ENCODE data around the gene DRC3.

GRCh38 chr17:18033442-18034099 lies 60.9 kb downstream of the DRC3 start:
- TF ChIP-seq CTCF (IDR thresholded peaks at IDR 0.05) (peak; percentile 42 to 84 (median 65)), EP300 (IDR thresholded peaks at IDR 0.05) (no peak), POLR2A (IDR thresholded peaks at IDR 0.05) (no peak)
